NCI-H526 (cell line): ENCODE results near the gene HYCC1.
"Not testable (repeated sequence)": the region's sequence is repeated elsewhere in the genome, so short reads cannot be mapped to it uniquely, and the experiment has no call there.

ENCODE experiments used
- DNase-seq, 2 experiments: peaks; one replicate each; lab custom pipeline; 2025; lab: John Stamatoyannopoulos, UW

HYCC1 gene

GRCh38 chr7:23013715-23014649 is at the start of gene HYCC1:
HYCC1 (minus strand) TSS chr7:23014130; CDS start chr7:22991111, 23,019 bp downstream.
- peak; percentile 96 to 98 for DNase-seq

GRCh38 chr7:23062452-23062851 is 48.5 kb upstream of the HYCC1 start:
- no peak for DNase-seq

GRCh38 chr7:23061327-23061726 is 47.4 kb upstream of the HYCC1 start:
- DNase-seq = no peak

GRCh38 chr7:23058408-23059096 is 44.6 kb upstream of the HYCC1 start:
- no peak for DNase-seq

- DNase-seq = peak; percentile 33 to 73
These were observed 41.8 kb upstream of the HYCC1 start for GRCh38 chr7:23055582-23056178.

- not testable (repeated sequence) for DNase-seq
These were observed 37.2 kb upstream of the HYCC1 start for GRCh38 chr7:23051124-23051485.

GRCh38 chr7:23046336-23046735 is 32.4 kb upstream of the HYCC1 start:
- not testable (repeated sequence) for DNase-seq

- DNase-seq = not testable (repeated sequence)
These were observed 31.2 kb upstream of the HYCC1 start for GRCh38 chr7:23045086-23045485.

- DNase-seq = no peak
These were observed 30.7 kb upstream of the HYCC1 start for GRCh38 chr7:23044581-23044980.

GRCh38 chr7:23043441-23043840 is 29.5 kb upstream of the HYCC1 start:
- DNase-seq = no peak

GRCh38 chr7:23039674-23040073 is 25.7 kb upstream of the HYCC1 start:
- DNase-seq = not testable (repeated sequence)

- DNase-seq = peak in 1 of 2 experiments; percentile 14
These were observed 21.8 kb upstream of the HYCC1 start for GRCh38 chr7:23035542-23036371.

GRCh38 chr7:23027261-23027660 is 13.3 kb upstream of the HYCC1 start:
- DNase-seq = no peak

- no peak for DNase-seq
These were observed 12.2 kb upstream of the HYCC1 start for GRCh38 chr7:23026164-23026563.

GRCh38 chr7:23024454-23024853 is 10.5 kb upstream of the HYCC1 start:
- DNase-seq = no peak

GRCh38 chr7:23022851-23023250 is 8.9 kb upstream of the HYCC1 start:
- no peak for DNase-seq

GRCh38 chr7:23022258-23022769 is 8.4 kb upstream of the HYCC1 start:
- no peak for DNase-seq

- DNase-seq = no peak
These were observed 7.7 kb upstream of the HYCC1 start for GRCh38 chr7:23021596-23021995.

- DNase-seq = no peak
These were observed 6.9 kb upstream of the HYCC1 start for GRCh38 chr7:23020742-23021401.

GRCh38 chr7:23018750-23019149 is 4.8 kb upstream of the HYCC1 start:
- DNase-seq = no peak

- no peak for DNase-seq
These were observed 3.4 kb upstream of the HYCC1 start for GRCh38 chr7:23017309-23017708.
